Measurements from ENCODE around the gene EPHA1.
A peak's percentile ranks its signal among the peaks of the same experiment; 100 is the strongest.

The EPHA1 gene

GRCh38 chr7:143398616-143399015, 10.0 kb downstream of the EPHA1 start:
- H3K9me3 ChIP-seq (ENCODE audit: control insufficient read depth, insufficient read depth, low read depth, low read length) = no peaks in the 10 kb centered on the region
- no peaks in the 10 kb centered on the region for H3K36me3 ChIP-seq (ENCODE audit: control insufficient read depth in 2 of 2, insufficient read depth in 1 of 2, low read length in 2 of 2)
- H3K4me1 ChIP-seq (ENCODE audit: control insufficient read depth, insufficient read depth, low read length) = no peaks in the 10 kb centered on the region
- no peak overlapping the region for H3K27ac ChIP-seq (ENCODE audit: extremely low read depth, low read depth, low read length)
- CTCF ChIA-PET = interaction anchor here (0.6 kb wide), 1 partner anchor 140 kb away, joined by 4 read pairs; no protein-coding TSS in a partner anchor
- POLR2A ChIA-PET = interaction anchor here (1.1 kb wide), 1 partner anchor 10 kb away, joined by 4 read pairs; the partner anchor contains the start of gene EPHA1
- TF ChIP-seq ZNF274 (IDR thresholded peaks at IDR 0.05; ENCODE audit: low read length) (no peak), ZNF274 (tag by site-specific recombination; IDR thresholded peaks at IDR 0.05; ENCODE audit: borderline replicate concordance) (no peak), HOXC10 (CRISPR knock-in tag; IDR thresholded peaks at IDR 0.05) (no peak), ZNF10 (tag by site-specific recombination; IDR thresholded peaks at IDR 0.05) (no peak), TRIM28 (IDR thresholded peaks at IDR 0.05; ENCODE audit: borderline replicate concordance, low read length) (no peak), ZNF140 (tag by site-specific recombination; IDR thresholded peaks at IDR 0.05) (no peak), ZNF548 (tag by site-specific recombination; IDR thresholded peaks at IDR 0.05) (no peak), ZNF23 (tag by site-specific recombination; IDR thresholded peaks at IDR 0.05; ENCODE audit: borderline replicate concordance) (no peak), ZNF561 (tag by site-specific recombination; IDR thresholded peaks at IDR 0.05; ENCODE audit: borderline replicate concordance) (no peak), ZNF660 (tag by site-specific recombination; IDR thresholded peaks at IDR 0.05) (no peak)
- TF ChIP-seq, protein P1, sequence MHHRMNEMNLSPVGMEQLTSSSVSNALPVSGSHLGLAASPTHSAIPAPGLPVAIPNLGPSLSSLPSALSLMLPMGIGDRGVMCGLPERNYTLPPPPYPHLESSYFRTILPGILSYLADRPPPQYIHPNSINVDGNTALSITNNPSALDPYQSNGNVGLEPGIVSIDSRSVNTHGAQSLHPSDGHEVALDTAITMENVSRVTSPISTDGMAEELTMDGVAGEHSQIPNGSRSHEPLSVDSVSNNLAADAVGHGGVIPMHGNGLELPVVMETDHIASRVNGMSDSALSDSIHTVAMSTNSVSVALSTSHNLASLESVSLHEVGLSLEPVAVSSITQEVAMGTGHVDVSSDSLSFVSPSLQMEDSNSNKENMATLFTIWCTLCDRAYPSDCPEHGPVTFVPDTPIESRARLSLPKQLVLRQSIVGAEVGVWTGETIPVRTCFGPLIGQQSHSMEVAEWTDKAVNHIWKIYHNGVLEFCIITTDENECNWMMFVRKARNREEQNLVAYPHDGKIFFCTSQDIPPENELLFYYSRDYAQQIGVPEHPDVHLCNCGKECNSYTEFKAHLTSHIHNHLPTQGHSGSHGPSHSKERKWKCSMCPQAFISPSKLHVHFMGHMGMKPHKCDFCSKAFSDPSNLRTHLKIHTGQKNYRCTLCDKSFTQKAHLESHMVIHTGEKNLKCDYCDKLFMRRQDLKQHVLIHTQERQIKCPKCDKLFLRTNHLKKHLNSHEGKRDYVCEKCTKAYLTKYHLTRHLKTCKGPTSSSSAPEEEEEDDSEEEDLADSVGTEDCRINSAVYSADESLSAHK (tag by site-specific recombination; IDR thresholded peaks at IDR 0.05) = no peak
- H3K4me3 ChIP-seq (ENCODE audit: low read depth, low read length) = no peak overlapping the region

GRCh38 chr7:143397710-143398530, 10.7 kb downstream of the EPHA1 start:
- Histone ChIP-seq H3K9me3 (ENCODE audit: control insufficient read depth, insufficient read depth, low read depth, low read length) (no peaks in the 10 kb centered on the region), H3K27ac (ENCODE audit: extremely low read depth, low read depth, low read length) (no peak overlapping the region), H3K4me1 (ENCODE audit: control insufficient read depth, insufficient read depth, low read length) (no peaks in the 10 kb centered on the region), H3K36me3 (ENCODE audit: control insufficient read depth in 2 of 2, insufficient read depth in 1 of 2, low read length in 2 of 2) (peaks cover 0 to 2% of the 10 kb centered on the region in 2 experiments; a peak in 1 of 3 replicates), H3K4me3 (ENCODE audit: low read depth, low read length) (no peak overlapping the region)
- ChIA-PET POLR2A (interaction anchor here (1.1 kb wide), 1 partner anchor 10 kb away, joined by 4 read pairs; the partner anchor contains the start of gene EPHA1), CTCF (no interaction called here)
- TF ChIP-seq SCRT2 (tag by site-specific recombination; IDR thresholded peaks at IDR 0.05) = peak; percentile 88
- no peak for TF ChIP-seq INSM2 (tag by site-specific recombination; IDR thresholded peaks at IDR 0.05)
- peak; percentile 79; the same call in 1 of the 2 replicates for TF ChIP-seq SCRT1 (tag by site-specific recombination; IDR thresholded peaks at IDR 0.05; ENCODE audit: borderline replicate concordance)
- TF ChIP-seq ZNF146 (tag by site-specific recombination; IDR thresholded peaks at IDR 0.05) = no peak
- TF ChIP-seq, protein P2, sequence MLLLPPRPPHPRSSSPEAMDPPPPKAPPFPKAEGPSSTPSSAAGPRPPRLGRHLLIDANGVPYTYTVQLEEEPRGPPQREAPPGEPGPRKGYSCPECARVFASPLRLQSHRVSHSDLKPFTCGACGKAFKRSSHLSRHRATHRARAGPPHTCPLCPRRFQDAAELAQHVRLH (tag by site-specific recombination; IDR thresholded peaks at IDR 0.05) = no peak

Data from HEK293 (cell line).